Thoracic aorta (tissue), 2 donors: Measurements from ENCODE around the gene ACAT2. TPM values are rescaled to one million over a fixed set of nuclear protein-coding genes. Genes with fewer than 3 reads are reported as not detected.
A peak's percentile ranks its signal among the peaks of the same experiment; 100 is the strongest.
"Not testable (repeated sequence)": the region's sequence is repeated elsewhere in the genome, so short reads cannot be mapped to it uniquely, and the experiment has no call there.

ENCODE experiments used
- ATAC-seq: fragments of 150-250 bp; one replicate; pipeline ENCODE4 v1.8.0; 2017; ENCODE audit warnings: low read depth; ENCODE audit not compliant: insufficient number of reproducible peaks, low FRiP score
- DNase-seq: peaks from one replicate; pipeline ENCODE4 v3.0.0-alpha.2; 2020; ENCODE audit warnings: low spot score
- H3K27ac ChIP-seq, 2 donors: fragments of 200-600 bp; sonication (generic); 1 replicate in 1 of 2; 2 replicates in 1 of 2; pipeline ENCODE4 v1.5.1; 2016; ENCODE audit warnings: mild to moderate bottlenecking in 2 of 2, moderate library complexity in 2 of 2
- H3K27me3 ChIP-seq: fragments of 200-600 bp; sonication (generic); replicated peaks from 2 replicates; pipeline ENCODE4 v1.6.0; 2016; ENCODE audit warnings: mild to moderate bottlenecking; ENCODE audit not compliant: insufficient read depth
- H3K36me3 ChIP-seq: fragments of 200-600 bp; sonication (generic); one replicate; pipeline ENCODE4 v1.5.1; 2016
- H3K4me1 ChIP-seq, 2 donors: fragments of 200-600 bp; sonication (generic); 1 replicate in 1 of 2; 2 replicates in 1 of 2; pipeline versions ENCODE4 v1.5.1 to v1.6.0; 2016; ENCODE audit warnings: low read depth in 2 of 2, mild to moderate bottlenecking in 1 of 2; ENCODE audit not compliant: control insufficient read depth in 1 of 2
- H3K4me3 ChIP-seq: fragments of 200-600 bp; sonication (generic); 2 replicates; pipeline ENCODE4 v1.5.1; 2016; ENCODE audit warnings: mild to moderate bottlenecking
- H3K9me3 ChIP-seq: fragments of 200-600 bp; sonication (generic); 2 replicates; pipeline ENCODE4 v1.5.1; 2016
- total RNA-seq, 2 donors: library from RNA; depleted of rRNA; stranded (reverse); fragments of >200 nt; gene quantifications; one replicate each; pipeline versions ENCODE4 v1.1.0 to v1.2.3, GENCODE V29; 2016
- TF ChIP-seq, protein P1 (sequence below): fragments of 200-600 bp; sonication (generic); IDR thresholded peaks from one replicate; pipeline ENCODE4 v1.5.1; 2019; ENCODE audit warnings: antibody characterized with exemption

ACAT2 gene
- total RNA-seq, 2 donors from 2014 or later: 8.1 to 11.1 TPM

DNA sequence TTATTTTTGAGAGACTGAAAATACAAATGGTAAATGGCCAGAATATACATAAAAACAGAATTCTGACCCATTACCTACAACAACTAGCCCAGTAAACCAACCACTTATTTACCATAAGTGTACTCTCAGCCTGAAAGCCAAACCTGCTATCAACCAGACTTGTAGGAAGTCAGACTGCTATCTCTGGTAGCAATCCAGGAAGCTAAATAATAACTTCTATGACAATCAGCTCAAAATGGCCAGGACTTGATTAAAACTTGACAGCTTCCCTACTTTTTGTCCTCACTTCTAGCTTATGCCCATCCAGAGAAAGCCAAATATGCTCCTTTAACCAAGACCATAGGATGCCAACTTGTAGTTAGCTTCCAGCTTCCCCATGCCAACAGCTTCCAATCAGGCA is 39.2 kb upstream of the ACAT2 start:
- TF ChIP-seq, protein P1, sequence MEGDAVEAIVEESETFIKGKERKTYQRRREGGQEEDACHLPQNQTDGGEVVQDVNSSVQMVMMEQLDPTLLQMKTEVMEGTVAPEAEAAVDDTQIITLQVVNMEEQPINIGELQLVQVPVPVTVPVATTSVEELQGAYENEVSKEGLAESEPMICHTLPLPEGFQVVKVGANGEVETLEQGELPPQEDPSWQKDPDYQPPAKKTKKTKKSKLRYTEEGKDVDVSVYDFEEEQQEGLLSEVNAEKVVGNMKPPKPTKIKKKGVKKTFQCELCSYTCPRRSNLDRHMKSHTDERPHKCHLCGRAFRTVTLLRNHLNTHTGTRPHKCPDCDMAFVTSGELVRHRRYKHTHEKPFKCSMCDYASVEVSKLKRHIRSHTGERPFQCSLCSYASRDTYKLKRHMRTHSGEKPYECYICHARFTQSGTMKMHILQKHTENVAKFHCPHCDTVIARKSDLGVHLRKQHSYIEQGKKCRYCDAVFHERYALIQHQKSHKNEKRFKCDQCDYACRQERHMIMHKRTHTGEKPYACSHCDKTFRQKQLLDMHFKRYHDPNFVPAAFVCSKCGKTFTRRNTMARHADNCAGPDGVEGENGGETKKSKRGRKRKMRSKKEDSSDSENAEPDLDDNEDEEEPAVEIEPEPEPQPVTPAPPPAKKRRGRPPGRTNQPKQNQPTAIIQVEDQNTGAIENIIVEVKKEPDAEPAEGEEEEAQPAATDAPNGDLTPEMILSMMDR: no peak
- H3K27me3 ChIP-seq: no peaks in the 10 kb centered on the region
- DNase-seq (no peak), ATAC-seq (no peak)
- H3K27ac ChIP-seq: no peak overlapping the region
- H3K4me3 ChIP-seq: no peak overlapping the region
- H3K36me3 ChIP-seq: no peaks in the 10 kb centered on the region
- H3K4me1 ChIP-seq: peaks cover 1 to 13% of the 10 kb centered on the region in 2 donors
- no peaks in the 10 kb centered on the region for H3K9me3 ChIP-seq

DNA sequence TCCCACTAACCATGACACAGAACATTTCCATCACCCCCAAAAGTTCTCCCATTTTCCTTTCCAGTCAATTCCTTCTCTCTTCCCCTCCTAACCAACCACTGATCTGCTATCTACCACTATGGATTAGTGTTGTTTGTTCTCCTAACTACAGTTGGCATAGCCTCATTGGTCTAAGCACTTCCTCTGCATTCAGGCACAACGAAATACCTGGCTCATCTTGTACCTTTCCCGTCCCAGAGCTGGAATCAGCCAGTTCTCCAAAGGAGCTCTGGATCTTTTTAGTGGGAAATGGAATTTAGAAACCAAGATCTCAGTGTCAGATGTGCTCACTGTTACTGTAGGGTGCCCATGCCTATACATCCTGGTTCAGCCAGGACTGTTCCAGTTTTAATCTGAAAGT is 38.6 kb upstream of the ACAT2 start:
- ATAC-seq: no peak

DNA sequence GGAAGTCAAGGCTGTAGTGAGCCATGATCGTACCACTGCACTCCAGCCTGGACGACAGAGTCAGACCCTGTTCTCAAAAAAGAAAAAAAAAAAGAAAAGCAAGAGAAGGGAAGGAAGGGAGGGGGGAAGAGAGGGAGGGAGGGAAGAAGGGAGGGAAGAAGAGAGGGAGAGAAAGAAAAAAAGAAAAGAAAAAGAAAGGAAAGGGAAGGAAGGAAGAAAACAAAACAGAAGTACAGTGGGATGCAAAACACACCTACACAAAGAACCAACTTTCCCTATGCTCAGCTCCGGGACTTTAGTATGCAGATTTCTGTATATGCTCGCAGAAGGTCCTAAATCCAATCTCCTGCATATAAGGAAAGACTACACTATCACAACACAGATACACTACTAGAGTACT is 37.1 kb upstream of the ACAT2 start:
- TF ChIP-seq, protein P1: no peak
- Histone ChIP-seq H3K4me1 (peaks cover 11 to 22% of the 10 kb centered on the region in 2 donors), H3K27ac (no peak overlapping the region), H3K36me3 (no peaks in the 10 kb centered on the region), H3K27me3 (no peaks in the 10 kb centered on the region), H3K9me3 (no peaks in the 10 kb centered on the region), H3K4me3 (no peak overlapping the region)
- no peak for DNase-seq
- no peak for ATAC-seq

More for the DNA sequence above, 38.6 kb upstream of the ACAT2 start:
- Histone ChIP-seq H3K27ac (no peak overlapping the region), H3K27me3 (no peaks in the 10 kb centered on the region), H3K9me3 (no peaks in the 10 kb centered on the region), H3K36me3 (no peaks in the 10 kb centered on the region), H3K4me1 (peaks cover 0 to 9% of the 10 kb centered on the region in 2 donors), H3K4me3 (no peak overlapping the region)
- no peak for DNase-seq
- TF ChIP-seq, protein P1: no peak

DNA sequence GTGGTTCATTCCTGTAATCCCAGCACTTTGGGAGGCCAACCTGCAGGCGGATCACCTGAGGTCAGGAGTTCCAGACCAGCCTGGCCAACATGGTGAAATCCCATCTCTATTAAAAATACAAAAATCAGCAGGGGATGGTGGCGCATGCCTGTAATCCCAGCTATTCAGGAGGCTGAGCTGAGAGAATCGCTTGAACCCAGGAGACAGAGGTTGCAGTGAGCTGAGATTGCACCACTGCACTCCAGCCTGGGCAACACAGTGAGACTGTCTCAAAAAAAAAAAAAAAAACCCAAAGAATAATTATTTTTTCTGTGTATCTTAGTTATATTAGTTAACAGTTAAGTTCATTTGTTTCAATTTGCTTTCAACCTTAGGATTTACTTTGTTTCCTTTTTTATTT is 36.6 kb upstream of the ACAT2 start:
- H3K4me3 ChIP-seq, H3K36me3 ChIP-seq, H3K9me3 ChIP-seq, DNase-seq, H3K27ac ChIP-seq, H3K27me3 ChIP-seq, ATAC-seq: not testable (repeated sequence)
- peaks cover 15 to 26% of the 10 kb centered on the region in 2 donors for H3K4me1 ChIP-seq

DNA sequence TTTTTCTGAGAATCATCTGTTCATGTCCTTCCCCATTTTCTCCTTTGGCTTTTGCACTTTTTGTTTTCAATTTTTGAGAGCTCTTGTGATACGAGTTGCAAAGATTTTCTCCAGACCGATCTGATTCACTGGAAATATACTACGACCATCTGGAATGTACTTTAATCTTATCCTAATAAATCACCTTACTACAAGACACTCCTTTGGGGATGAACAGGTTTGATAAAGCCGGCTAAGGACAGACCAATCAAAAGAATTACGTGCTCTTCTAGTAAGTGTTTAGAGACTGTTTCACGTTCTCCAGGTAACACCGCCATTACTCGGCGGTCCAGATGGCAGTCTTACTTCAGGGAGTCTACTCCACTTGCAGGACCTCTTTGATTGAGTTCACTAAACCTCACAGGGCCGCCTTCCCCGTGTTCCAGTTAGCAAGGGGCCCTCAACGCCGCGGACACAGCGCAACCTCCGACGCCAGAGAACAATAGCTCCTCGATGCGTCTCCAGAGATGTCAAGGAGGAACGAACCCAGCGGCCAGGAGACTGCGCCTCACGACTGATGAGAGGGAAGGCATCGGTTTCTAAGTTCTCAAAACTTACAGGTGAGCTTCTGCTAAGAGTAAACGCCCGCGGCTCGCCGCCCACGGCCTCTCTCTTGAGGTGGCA is 35.5 kb upstream of the ACAT2 start:
- H3K4me1 ChIP-seq: peaks cover 27 to 38% of the 10 kb centered on the region in 2 donors
- peak overlapping the region; percentile 97 to 99 for H3K27ac ChIP-seq
- H3K4me3 ChIP-seq: peak overlapping the region; percentile 89
- no peaks in the 10 kb centered on the region for H3K9me3 ChIP-seq
- TF ChIP-seq, protein P1: no peak
- H3K36me3 ChIP-seq: no peaks in the 10 kb centered on the region
- no peaks in the 10 kb centered on the region for H3K27me3 ChIP-seq
- ATAC-seq: peak; percentile 17
- DNase-seq: no peak
